OCI-LY1 (cell line): ENCODE results near the gene PSMG1.

ENCODE experiments used
- H2AFZ ChIP-seq: fragments of 200-600 bp; sonication (generic), shearing (Covaris generic); 2 replicates; pipeline ENCODE4 v1.6.0; 2014; ENCODE audit warnings: antibody characterized with exemption, mild to moderate bottlenecking, low read length
- H3F3A ChIP-seq: fragments of 200-600 bp; sonication (generic), shearing (Covaris generic); 2 replicates; pipeline ENCODE4 v1.6.0; 2014; ENCODE audit warnings: mild to moderate bottlenecking, antibody characterized with exemption, low read length, moderate library complexity; ENCODE audit not compliant: insufficient read depth
- H3K27ac ChIP-seq: fragments of 200-600 bp; sonication (generic); 2 replicates; pipeline ENCODE4 v1.5.1; 2014; ENCODE audit warnings: low read length, mixed run types, mild to moderate bottlenecking, low read depth; ENCODE audit not compliant: poor library complexity, severe bottlenecking
- H3K27me3 ChIP-seq: fragments of 200-600 bp; sonication (generic); 2 replicates; pipeline ENCODE4 v1.6.0; 2014; ENCODE audit warnings: antibody characterized with exemption, mild to moderate bottlenecking, low read length, moderate library complexity; ENCODE audit not compliant: insufficient read depth
- H3K36me3 ChIP-seq: fragments of 200-600 bp; sonication (generic); 2 replicates; pipeline ENCODE4 v1.6.1; 2014; ENCODE audit warnings: mild to moderate bottlenecking, antibody characterized with exemption, low read length, moderate library complexity, mixed read lengths; ENCODE audit not compliant: insufficient read depth
- H3K4me1 ChIP-seq: fragments of 200-600 bp; sonication (generic); 2 replicates; pipeline ENCODE4 v1.5.1; 2014; ENCODE audit warnings: mild to moderate bottlenecking, low read length, moderate library complexity; ENCODE audit not compliant: insufficient read depth, severe bottlenecking
- H3K4me2 ChIP-seq: fragments of 200-600 bp; sonication (generic), shearing (Covaris generic); 2 replicates; pipeline ENCODE4 v1.6.1; 2014; ENCODE audit warnings: low read length
- H3K4me3 ChIP-seq: fragments of 200-600 bp; sonication (generic); 2 replicates; pipeline ENCODE4 v1.5.1; 2014; ENCODE audit warnings: low read length, low read depth, mild to moderate bottlenecking, mixed read lengths; ENCODE audit not compliant: poor library complexity, severe bottlenecking
- H3K79me2 ChIP-seq: fragments of 200-600 bp; shearing (Covaris generic); 2 replicates; pipeline ENCODE4 v1.6.1; 2016; ENCODE audit warnings: mixed run types, low read length, mixed read lengths; ENCODE audit not compliant: insufficient read depth
- H3K9ac ChIP-seq: fragments of 200-600 bp; sonication (generic), shearing (Covaris generic); 2 replicates; pipeline ENCODE4 v1.6.1; 2014; ENCODE audit warnings: mild to moderate bottlenecking, low read length, mixed read lengths
- H3K9me2 ChIP-seq: fragments of 200-600 bp; sonication (generic), shearing (Covaris generic); 2 replicates; pipeline ENCODE4 v1.6.1; 2014; ENCODE audit warnings: low read depth, mild to moderate bottlenecking, low read length, mixed read lengths
- H3K9me3 ChIP-seq: fragments of 200-600 bp; shearing (Covaris generic); 2 replicates; pipeline ENCODE4 v1.6.1; 2014; ENCODE audit warnings: low read length, mixed read lengths
- H4K20me1 ChIP-seq: fragments of 200-600 bp; sonication (generic), shearing (Covaris generic); 2 replicates; pipeline ENCODE4 v1.6.0; 2016; ENCODE audit warnings: mild to moderate bottlenecking, low read length; ENCODE audit not compliant: insufficient read depth
- EZH2 ChIP-seq: fragments of 200-600 bp; sonication (generic), shearing (Covaris generic); IDR thresholded peaks from 2 replicates; pipeline ENCODE4 v1.8.0; 2017; ENCODE audit warnings: borderline replicate concordance, mixed run types, mild to moderate bottlenecking, antibody characterized with exemption, low read length, moderate library complexity, mixed read lengths
- TF ChIP-seq, protein P1 (sequence below): fragments of 200-600 bp; sonication (generic), shearing (Covaris generic); IDR thresholded peaks from 2 replicates; pipeline ENCODE4 v1.5.1; 2017; ENCODE audit warnings: mild to moderate bottlenecking, antibody characterized with exemption, low read length, moderate library complexity, mixed read lengths

Gene PSMG1

DNA sequence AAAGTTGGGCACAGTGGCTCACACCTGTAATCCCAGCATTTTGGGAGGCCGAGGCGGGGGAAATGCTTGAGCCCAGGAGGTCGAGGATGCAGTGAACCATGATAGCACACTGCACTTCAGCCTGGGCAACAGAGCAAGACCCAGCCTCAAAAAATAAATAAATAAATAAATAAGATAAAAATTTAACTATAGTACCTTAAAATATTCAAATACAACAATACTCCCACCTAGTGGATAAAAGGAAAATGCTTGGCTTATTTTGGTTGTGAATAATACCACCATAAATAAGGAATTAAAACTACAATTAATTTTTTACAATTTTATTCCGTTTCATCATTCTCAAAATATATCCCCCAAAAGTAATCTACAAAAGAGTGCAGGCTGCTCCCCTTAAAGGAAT lies 8.1 kb downstream of the PSMG1 start:
- TF ChIP-seq, protein P1, sequence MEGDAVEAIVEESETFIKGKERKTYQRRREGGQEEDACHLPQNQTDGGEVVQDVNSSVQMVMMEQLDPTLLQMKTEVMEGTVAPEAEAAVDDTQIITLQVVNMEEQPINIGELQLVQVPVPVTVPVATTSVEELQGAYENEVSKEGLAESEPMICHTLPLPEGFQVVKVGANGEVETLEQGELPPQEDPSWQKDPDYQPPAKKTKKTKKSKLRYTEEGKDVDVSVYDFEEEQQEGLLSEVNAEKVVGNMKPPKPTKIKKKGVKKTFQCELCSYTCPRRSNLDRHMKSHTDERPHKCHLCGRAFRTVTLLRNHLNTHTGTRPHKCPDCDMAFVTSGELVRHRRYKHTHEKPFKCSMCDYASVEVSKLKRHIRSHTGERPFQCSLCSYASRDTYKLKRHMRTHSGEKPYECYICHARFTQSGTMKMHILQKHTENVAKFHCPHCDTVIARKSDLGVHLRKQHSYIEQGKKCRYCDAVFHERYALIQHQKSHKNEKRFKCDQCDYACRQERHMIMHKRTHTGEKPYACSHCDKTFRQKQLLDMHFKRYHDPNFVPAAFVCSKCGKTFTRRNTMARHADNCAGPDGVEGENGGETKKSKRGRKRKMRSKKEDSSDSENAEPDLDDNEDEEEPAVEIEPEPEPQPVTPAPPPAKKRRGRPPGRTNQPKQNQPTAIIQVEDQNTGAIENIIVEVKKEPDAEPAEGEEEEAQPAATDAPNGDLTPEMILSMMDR: no peak; the same call in 1 of the 2 replicates
- no peak for TF ChIP-seq EZH2
- Histone ChIP-seq H3K27me3 (no peaks in the 10 kb centered on the region), H3K4me3 (no peak overlapping the region), H3K27ac (no peak overlapping the region), H3K79me2 (peaks cover 2% of the 10 kb centered on the region; the same call in 1 of the 2 replicates), H3K9me2 (no peaks in the 10 kb centered on the region), H3K4me1 (no peaks in the 10 kb centered on the region), H3K9me3 (no peaks in the 10 kb centered on the region), H3K9ac (no peak overlapping the region), H3K36me3 (peaks cover 89% of the 10 kb centered on the region), H3K4me2 (no peak overlapping the region), H3F3A (no peaks in the 10 kb centered on the region), H2AFZ (no peak overlapping the region), H4K20me1 (no peaks in the 10 kb centered on the region)

DNA sequence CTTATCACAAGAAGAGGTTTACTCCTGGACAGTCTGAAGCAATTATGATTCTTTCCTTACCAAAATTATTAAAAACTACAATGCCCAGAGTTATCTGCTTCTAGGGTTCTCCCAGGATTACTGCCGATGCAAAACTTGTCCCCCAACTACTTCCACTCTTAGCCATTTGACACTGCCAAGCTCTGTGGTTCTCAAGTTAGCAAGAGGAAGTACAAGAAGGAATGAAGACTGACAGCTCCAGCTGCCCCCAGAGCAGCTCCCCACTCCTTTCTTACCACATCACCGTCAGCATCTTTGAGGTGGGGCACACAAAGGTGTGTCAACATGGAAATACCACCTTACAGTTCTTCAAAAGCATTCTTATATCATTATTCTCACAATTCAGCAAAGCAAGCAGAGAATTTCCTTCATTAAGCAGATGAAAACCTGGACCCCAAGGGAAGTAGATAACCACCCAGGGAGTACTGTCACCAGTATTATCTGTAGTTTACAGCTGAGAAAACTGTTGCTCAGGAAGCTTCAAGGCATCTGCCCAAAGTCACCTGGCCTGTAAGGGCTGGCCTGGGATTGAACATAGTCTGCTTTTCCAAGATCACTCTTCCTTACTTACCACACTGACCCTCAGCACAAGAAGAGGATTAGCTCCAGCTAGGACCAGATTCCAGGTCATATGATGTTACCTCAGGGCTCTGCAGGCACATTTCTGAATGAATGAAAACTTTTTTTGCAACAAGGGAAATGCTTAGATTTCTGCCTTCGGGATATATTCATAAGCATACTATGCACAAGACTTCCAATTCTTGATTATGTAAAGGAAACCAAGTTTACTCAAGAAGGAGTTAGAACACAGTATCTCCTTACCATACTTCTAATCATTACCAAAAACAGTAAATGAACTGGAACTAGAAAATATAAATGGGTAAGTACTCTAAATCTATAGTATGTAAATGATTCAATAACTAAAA lies 9.3 kb downstream of the PSMG1 start:
- H3K36me3 ChIP-seq: peaks cover 88% of the 10 kb centered on the region
- no peaks in the 10 kb centered on the region for H4K20me1 ChIP-seq
- H3K9ac ChIP-seq: no peak overlapping the region
- no peak overlapping the region for H3K4me2 ChIP-seq
- no peaks in the 10 kb centered on the region for H3K79me2 ChIP-seq
- H3F3A ChIP-seq: no peaks in the 10 kb centered on the region
- no peak overlapping the region for H3K4me3 ChIP-seq
- H3K27ac ChIP-seq: no peak overlapping the region
- no peak for TF ChIP-seq EZH2
- TF ChIP-seq, protein P1: no peak
- H2AFZ ChIP-seq: no peak overlapping the region
- no peaks in the 10 kb centered on the region for H3K9me3 ChIP-seq
- H3K4me1 ChIP-seq: no peaks in the 10 kb centered on the region
- H3K9me2 ChIP-seq: no peaks in the 10 kb centered on the region
- no peaks in the 10 kb centered on the region for H3K27me3 ChIP-seq

DNA sequence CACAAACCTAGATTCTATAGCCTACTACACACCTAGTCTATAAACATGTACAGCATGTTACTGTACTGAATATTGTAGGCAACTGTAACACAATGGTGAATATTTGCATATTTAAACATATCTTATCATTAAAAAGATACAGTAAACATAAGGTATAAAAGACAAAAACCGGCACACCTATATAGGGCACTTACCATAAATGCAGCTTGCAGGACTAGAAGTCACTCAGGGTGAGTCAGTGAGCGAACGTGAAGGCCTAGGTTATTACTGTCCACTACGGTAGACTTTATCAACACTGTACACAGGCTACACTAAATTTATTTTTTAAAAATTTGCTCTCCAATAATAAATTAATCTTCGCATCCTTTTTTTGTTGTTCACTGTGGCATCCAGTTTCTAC lies 13.3 kb downstream of the PSMG1 start:
- peaks cover 54% of the 10 kb centered on the region for H3K36me3 ChIP-seq
- TF ChIP-seq EZH2: no peak
- TF ChIP-seq, protein P1: no peak
- H4K20me1 ChIP-seq: no peaks in the 10 kb centered on the region
- no peak overlapping the region for H3K27ac ChIP-seq
- H3K9me3 ChIP-seq: peaks cover 2% of the 10 kb centered on the region; the same call in 1 of the 2 replicates
- H3K27me3 ChIP-seq: no peaks in the 10 kb centered on the region; the same call in 1 of the 2 replicates
- no peak overlapping the region for H3K4me2 ChIP-seq
- H3K79me2 ChIP-seq: no peaks in the 10 kb centered on the region
- H2AFZ ChIP-seq: no peak overlapping the region
- no peaks in the 10 kb centered on the region for H3F3A ChIP-seq
- no peak overlapping the region for H3K9ac ChIP-seq
- no peaks in the 10 kb centered on the region for H3K4me1 ChIP-seq
- H3K9me2 ChIP-seq: no peaks in the 10 kb centered on the region
- H3K4me3 ChIP-seq: no peak overlapping the region
